GM03348 (cell line): Measurements from ENCODE around the gene CIRBP.

Experiments used
- DNase-seq: peaks from one replicate; pipeline ENCODE4 v3.0.0; 2012; ENCODE audit warnings: low spot score

The CIRBP gene

GRCh38 chr19:1269065-1269477 lies at the start of gene CIRBP:
CIRBP (plus strand) TSS chr19:1269332; CDS start chr19:1270934, 1,602 bp downstream.
- DNase-seq: peak; percentile 97

- no peak for DNase-seq
These were observed 49.2 kb upstream of the CIRBP start for GRCh38 chr19:1219786-1220476.

GRCh38 chr19:1220477-1220930 lies 48.6 kb upstream of the CIRBP start:
- DNase-seq: no peak

GRCh38 chr19:1220976-1221903 lies 47.9 kb upstream of the CIRBP start:
- DNase-seq: peak; percentile 55

- DNase-seq: no peak
These were observed 47.3 kb upstream of the CIRBP start for GRCh38 chr19:1221904-1222255.

- no peak for DNase-seq
These were observed 46.7 kb upstream of the CIRBP start for GRCh38 chr19:1222394-1222793.

GRCh38 chr19:1223018-1223855 lies 45.9 kb upstream of the CIRBP start:
- DNase-seq: no peak

- DNase-seq: no peak
These were observed 44.9 kb upstream of the CIRBP start for GRCh38 chr19:1224047-1224825.

- DNase-seq: no peak
These were observed 44.3 kb upstream of the CIRBP start for GRCh38 chr19:1224847-1225246.

GRCh38 chr19:1225440-1226226 lies 43.5 kb upstream of the CIRBP start:
- DNase-seq: no peak

GRCh38 chr19:1226227-1226518 lies 43.0 kb upstream of the CIRBP start:
- no peak for DNase-seq

GRCh38 chr19:1226522-1227303 lies 42.4 kb upstream of the CIRBP start:
- DNase-seq: no peak

- no peak for DNase-seq
These were observed 41.7 kb upstream of the CIRBP start for GRCh38 chr19:1227304-1228054.

- no peak for DNase-seq
These were observed 40.8 kb upstream of the CIRBP start for GRCh38 chr19:1228161-1228957.

GRCh38 chr19:1229056-1229923 lies 39.8 kb upstream of the CIRBP start:
- no peak for DNase-seq

GRCh38 chr19:1229924-1230782 lies 39.0 kb upstream of the CIRBP start:
- DNase-seq: no peak
